Duodenal mucosa (tissue), 2 donors: Measurements from ENCODE around the gene RPL34.
"Not testable (repeated sequence)": the region's sequence is repeated elsewhere in the genome, so short reads cannot be mapped to it uniquely, and the experiment has no call there.

Experiments
- H3K27ac ChIP-seq: one replicate; pipeline ENCODE4 v1.7.0; 2013; ENCODE audit warnings: low read depth, low read length
- H3K27me3 ChIP-seq, 2 donors: one replicate each; pipeline ENCODE4 v1.7.0; 2013; ENCODE audit warnings: low read length in 2 of 2, control low read depth in 1 of 2; ENCODE audit not compliant: insufficient read depth in 2 of 2, control insufficient read depth in 1 of 2
- H3K36me3 ChIP-seq, 2 donors: one replicate each; pipeline ENCODE4 v1.7.0; 2013; ENCODE audit warnings: low read length in 2 of 2, control low read depth in 1 of 2; ENCODE audit not compliant: insufficient read depth in 2 of 2, control insufficient read depth in 1 of 2
- H3K4me1 ChIP-seq, 2 donors: one replicate each; pipeline ENCODE4 v1.7.0; 2013; ENCODE audit warnings: low read length in 2 of 2, control low read depth in 1 of 2; ENCODE audit not compliant: insufficient read depth in 2 of 2, control insufficient read depth in 1 of 2
- H3K4me3 ChIP-seq, 2 donors: one replicate each; pipeline ENCODE4 v1.7.0; 2013; ENCODE audit warnings: low read length in 2 of 2, low read depth in 1 of 2
- H3K9ac ChIP-seq, 2 donors: one replicate each; pipeline ENCODE4 v1.7.0; 2013; ENCODE audit warnings: low read length in 2 of 2, low read depth in 1 of 2
- H3K9me3 ChIP-seq, 2 donors: one replicate each; pipeline ENCODE4 v1.7.0; 2013; ENCODE audit warnings: low read length in 2 of 2, control low read depth in 1 of 2; ENCODE audit not compliant: control insufficient read depth in 1 of 2

The RPL34 gene

DNA sequence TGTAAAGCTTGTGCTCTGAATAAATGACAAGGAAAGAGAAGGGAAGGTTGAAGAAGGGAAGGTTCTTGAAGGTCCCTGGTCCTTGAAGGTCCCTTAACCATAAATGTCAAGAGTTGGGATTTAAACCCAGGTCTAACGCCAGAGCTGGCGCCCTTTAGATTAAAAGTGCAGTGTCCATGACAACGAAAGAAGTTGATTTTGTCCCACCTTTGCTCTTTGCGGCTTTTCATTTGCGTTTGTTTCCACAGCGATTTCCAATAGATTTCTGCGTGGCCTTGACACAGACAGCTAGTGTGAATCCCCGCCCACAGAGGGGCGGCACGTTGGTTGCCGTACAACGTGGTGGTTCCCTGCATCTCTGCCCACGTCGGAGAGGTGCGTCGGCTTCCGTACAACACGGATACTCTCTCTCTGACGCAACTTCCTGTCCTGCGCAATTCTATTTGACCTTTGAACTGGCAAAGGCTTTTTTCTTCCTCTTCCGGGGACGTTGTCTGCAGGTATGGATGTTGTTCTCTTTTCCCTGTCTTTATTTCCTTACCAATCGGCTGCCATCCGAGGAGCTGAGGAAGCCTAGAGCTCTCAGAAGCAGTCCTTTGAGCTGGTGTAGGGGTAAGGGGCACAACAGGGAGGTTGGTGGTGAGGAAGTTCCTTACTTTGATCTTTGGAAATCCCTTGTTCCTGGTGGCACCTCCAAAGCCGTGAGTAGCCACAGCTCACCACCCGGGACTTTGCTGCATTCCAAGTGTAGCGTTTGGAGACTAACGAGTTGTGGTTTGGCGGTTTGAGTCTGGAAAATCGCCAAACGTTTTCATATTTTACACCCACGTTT, at the start of gene RPL34:
Gene RPL34, plus strand, starts transcription at position 476 of the 832 bp plus-strand sequence. CDS start 1,384 bp downstream, outside the sequence.
- H3K9ac ChIP-seq = peak within 1 kb of the TSS; percentile 71 to 94
- H3K27me3 ChIP-seq = no peaks in the 10 kb centered on the region
- H3K36me3 ChIP-seq = peaks cover 14 to 36% of the 10 kb centered on the region in 2 donors
- H3K4me3 ChIP-seq = peak within 1 kb of the TSS; percentile 99
- peak within 1 kb of the TSS; percentile 72 for H3K27ac ChIP-seq
- H3K4me1 ChIP-seq = peaks cover 25 to 28% of the 10 kb centered on the region in 2 donors
- peaks cover 0 to 2% of the 10 kb centered on the region in 2 donors for H3K9me3 ChIP-seq

DNA sequence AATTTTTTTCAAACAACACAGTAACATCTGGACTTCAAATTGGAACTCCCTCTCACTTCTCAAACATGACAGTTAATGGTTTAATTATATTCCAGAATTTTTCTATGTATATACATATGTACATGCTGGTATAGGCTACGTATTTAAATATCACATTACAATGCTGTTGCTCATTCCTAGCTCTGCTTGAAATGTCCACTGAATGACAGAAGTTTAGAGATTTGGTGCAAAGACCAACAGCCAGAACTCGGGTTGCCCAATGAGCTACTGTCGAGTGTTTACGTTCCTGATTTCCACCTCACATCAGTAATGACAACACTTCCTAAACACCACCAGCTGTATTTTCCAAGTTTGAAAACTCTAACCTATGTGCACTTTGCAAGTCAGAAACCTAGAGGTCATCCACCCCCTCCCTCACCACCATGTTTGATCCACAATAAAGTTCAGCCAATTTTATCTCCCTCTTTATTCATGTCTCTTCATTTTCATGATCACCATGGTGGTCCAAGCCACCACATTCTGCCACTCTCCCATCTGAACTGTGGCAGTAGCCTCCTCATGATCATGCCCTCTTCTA, 49.3 kb upstream of the RPL34 start:
- no peak overlapping the region for H3K9ac ChIP-seq
- no peak overlapping the region for H3K4me3 ChIP-seq
- H3K9me3 ChIP-seq = no peaks in the 10 kb centered on the region
- no peaks in the 10 kb centered on the region for H3K4me1 ChIP-seq
- H3K36me3 ChIP-seq = no peaks in the 10 kb centered on the region
- H3K27me3 ChIP-seq = no peaks in the 10 kb centered on the region
- no peak overlapping the region for H3K27ac ChIP-seq

DNA sequence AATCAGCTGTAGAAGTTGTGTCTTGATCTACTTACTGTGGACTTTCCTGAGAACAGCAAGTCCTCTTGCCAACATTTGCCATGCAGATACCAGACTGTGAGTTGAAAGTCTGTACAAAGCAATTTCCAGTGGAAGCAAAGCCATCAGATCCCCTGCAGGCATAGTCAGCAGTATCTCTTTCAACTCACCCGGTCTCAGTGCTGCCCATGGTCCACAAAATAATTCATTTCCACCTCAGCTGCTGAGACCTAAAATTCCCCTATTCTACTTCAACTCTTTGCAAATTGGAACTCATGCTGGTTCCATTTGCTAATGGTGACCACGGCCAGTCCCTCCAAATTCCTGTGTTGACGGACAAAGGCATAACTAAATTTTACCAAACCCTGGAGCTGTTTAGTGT, 46.0 kb upstream of the RPL34 start:
- no peaks in the 10 kb centered on the region for H3K27me3 ChIP-seq
- no peaks in the 10 kb centered on the region for H3K9me3 ChIP-seq
- no peaks in the 10 kb centered on the region for H3K4me1 ChIP-seq
- no peak overlapping the region for H3K4me3 ChIP-seq
- H3K36me3 ChIP-seq = no peaks in the 10 kb centered on the region
- no peak overlapping the region for H3K27ac ChIP-seq
- no peak overlapping the region for H3K9ac ChIP-seq

DNA sequence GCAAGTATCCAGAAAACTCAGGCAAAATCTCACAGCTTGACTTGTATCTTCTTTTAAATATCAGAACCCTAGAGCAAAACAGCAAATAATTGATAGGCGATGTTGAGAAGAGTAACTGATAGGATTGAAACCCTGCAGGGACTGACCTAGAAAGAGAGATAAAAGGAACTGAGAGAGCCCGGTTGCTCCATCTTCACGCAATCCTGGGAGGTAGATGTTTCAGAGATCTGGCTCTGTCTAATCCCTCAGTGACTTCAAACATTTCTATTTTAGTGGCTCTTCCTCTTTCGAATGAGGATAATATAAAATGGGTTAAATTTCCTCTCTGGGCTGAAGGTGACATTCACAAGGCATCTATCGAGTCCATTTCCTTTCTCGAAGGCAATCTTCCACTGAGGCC, 39.3 kb upstream of the RPL34 start:
- no peak overlapping the region for H3K27ac ChIP-seq
- no peak overlapping the region for H3K4me3 ChIP-seq
- H3K9me3 ChIP-seq = no peaks in the 10 kb centered on the region
- no peaks in the 10 kb centered on the region for H3K27me3 ChIP-seq
- H3K36me3 ChIP-seq = no peaks in the 10 kb centered on the region
- no peak overlapping the region for H3K9ac ChIP-seq
- no peaks in the 10 kb centered on the region for H3K4me1 ChIP-seq

DNA sequence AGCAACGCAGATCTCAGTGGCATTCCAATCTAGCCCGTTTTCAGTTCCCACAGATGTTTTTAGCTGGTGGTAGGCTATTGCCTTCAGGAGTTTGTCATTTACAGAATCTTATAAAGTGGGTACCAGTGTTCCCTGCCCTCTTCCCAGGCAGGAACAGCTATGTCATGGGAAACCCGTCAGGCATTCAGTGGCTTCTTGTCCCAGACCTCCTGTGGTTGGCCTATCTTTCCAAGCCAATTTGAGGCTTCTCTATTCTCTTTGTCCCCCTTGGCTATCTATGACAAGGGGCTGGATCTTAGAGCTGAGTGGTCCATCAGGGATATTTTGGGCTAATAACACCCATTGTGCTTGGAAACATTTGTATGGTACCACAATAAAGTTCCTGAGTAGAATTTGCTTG, 33.6 kb upstream of the RPL34 start:
- no peak overlapping the region for H3K9ac ChIP-seq
- no peaks in the 10 kb centered on the region for H3K9me3 ChIP-seq
- no peak overlapping the region for H3K27ac ChIP-seq
- no peaks in the 10 kb centered on the region for H3K27me3 ChIP-seq
- peaks cover 0 to 4% of the 10 kb centered on the region in 2 donors for H3K4me1 ChIP-seq
- no peaks in the 10 kb centered on the region for H3K36me3 ChIP-seq
- H3K4me3 ChIP-seq = no peak overlapping the region

DNA sequence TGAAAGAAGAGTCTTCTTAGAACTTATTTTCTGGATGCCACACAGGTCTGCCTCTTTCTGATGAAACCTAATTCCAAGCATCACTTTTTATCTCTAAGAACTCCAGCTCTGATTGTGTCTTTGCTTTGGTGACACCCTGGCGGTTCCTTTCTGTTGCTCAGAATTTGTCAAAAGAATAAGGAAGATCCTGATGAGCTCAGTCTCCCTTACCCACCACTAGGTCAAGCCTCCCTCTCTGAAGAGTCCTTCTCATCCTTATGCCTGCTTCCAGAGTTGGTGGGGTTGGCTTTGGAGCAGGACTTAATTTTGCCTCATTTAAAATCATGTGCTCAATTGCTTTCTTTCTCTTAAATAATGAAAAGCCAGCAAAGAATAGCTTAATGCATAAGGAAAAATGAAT, 31.5 kb upstream of the RPL34 start:
- H3K27me3 ChIP-seq = no peaks in the 10 kb centered on the region

DNA sequence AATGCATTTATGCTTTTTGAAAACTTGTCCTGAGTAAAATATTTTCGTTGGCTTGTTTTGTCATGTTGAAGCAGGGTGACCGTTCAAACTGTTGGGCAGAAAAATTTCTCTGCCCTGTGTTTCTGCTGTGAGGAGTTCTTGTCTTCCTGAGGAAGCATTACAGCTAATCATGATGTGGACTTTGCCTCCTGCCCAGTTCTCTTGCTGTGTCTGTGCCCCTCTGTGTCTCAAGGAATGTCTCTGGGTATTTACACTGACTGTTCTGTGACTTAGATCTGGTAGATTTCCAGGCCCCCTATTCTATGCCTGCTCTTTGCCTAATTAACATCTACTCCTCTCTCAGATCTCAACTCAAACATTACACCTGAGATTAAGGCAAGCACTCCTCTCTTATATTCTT, 30.4 kb upstream of the RPL34 start:
- H3K4me1 ChIP-seq = peaks cover 0 to 4% of the 10 kb centered on the region in 2 donors
- no peak overlapping the region for H3K27ac ChIP-seq
- no peak overlapping the region for H3K9ac ChIP-seq
- no peak overlapping the region for H3K4me3 ChIP-seq
- no peaks in the 10 kb centered on the region for H3K9me3 ChIP-seq
- no peaks in the 10 kb centered on the region for H3K27me3 ChIP-seq
- no peaks in the 10 kb centered on the region for H3K36me3 ChIP-seq

More for the DNA sequence above, 31.5 kb upstream of the RPL34 start:
- Histone ChIP-seq H3K27ac (no peak overlapping the region), H3K9me3 (no peaks in the 10 kb centered on the region), H3K4me1 (peaks cover 0 to 4% of the 10 kb centered on the region in 2 donors), H3K36me3 (no peaks in the 10 kb centered on the region), H3K4me3 (no peak overlapping the region), H3K9ac (no peak overlapping the region)

DNA sequence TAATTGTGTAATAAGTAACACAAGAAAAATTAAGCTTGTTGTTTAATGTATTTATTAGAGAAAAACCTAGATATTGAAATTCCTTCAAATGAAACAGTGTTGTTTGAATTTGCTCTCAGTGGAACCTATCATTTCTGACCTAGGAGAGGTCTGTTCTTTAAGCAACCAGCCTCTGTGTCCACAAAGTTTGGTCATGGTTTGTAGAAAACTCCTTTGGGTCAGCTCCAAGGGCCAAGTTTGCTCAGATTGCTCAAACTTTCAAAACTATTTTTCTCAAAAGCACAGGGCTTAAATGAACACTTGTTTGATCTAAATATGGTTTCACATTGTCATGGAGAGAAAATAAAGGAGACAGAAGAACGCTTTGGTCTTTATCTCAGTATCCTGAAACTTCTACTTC, 29.6 kb upstream of the RPL34 start:
- H3K27me3 ChIP-seq = no peaks in the 10 kb centered on the region
- H3K9me3 ChIP-seq = no peaks in the 10 kb centered on the region
- H3K9ac ChIP-seq = no peak overlapping the region
- H3K4me3 ChIP-seq = no peak overlapping the region
- peaks cover 0 to 4% of the 10 kb centered on the region in 2 donors for H3K4me1 ChIP-seq
- H3K27ac ChIP-seq = no peak overlapping the region
- H3K36me3 ChIP-seq = no peaks in the 10 kb centered on the region

DNA sequence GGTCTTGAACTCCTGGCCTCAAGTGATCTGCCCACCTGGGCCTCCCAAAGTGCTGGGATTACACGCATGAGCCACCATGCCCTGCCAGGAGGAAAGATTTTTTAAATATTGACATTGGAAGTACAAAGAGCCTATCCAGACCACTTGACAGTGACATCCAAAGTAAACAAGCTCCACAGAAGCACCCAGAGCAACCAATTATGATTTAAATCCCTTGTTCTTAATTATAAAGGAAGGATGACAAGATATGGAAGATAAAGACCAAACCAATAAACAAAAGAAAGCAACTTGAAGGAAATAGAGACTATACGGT, 27.7 kb upstream of the RPL34 start:
- no peaks in the 10 kb centered on the region for H3K9me3 ChIP-seq
- H3K36me3 ChIP-seq = no peaks in the 10 kb centered on the region
- no peak overlapping the region for H3K9ac ChIP-seq
- H3K27me3 ChIP-seq = no peaks in the 10 kb centered on the region
- H3K27ac ChIP-seq = no peak overlapping the region
- peaks cover 0 to 4% of the 10 kb centered on the region in 2 donors for H3K4me1 ChIP-seq
- no peak overlapping the region for H3K4me3 ChIP-seq

DNA sequence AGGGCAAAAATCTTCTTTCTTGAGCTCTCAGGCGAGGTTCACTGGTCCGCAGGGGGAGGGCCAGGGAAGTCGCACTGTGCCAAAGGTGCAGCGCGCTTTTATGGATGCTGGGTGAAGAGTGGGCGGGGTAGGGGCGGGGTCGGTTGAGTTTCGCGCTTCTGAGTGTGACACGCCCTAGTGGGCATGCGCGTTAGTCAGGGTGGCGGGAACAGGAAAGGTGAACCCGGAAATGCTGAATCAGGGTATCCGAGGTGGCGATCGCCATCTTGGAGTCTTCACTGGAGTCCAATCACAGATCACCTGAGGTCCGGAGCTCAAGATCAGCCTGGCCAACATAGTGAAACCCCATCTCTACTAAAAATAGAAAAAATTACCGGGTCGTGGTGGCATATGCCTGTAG, 26.1 kb upstream of the RPL34 start:
- H3K4me3 ChIP-seq, H3K9ac ChIP-seq, H3K27ac ChIP-seq, H3K36me3 ChIP-seq, H3K9me3 ChIP-seq, H3K27me3 ChIP-seq, H3K4me1 ChIP-seq: not testable (repeated sequence)
